Measurements from ENCODE around the gene DARS1.

Gene DARS1

DNA sequence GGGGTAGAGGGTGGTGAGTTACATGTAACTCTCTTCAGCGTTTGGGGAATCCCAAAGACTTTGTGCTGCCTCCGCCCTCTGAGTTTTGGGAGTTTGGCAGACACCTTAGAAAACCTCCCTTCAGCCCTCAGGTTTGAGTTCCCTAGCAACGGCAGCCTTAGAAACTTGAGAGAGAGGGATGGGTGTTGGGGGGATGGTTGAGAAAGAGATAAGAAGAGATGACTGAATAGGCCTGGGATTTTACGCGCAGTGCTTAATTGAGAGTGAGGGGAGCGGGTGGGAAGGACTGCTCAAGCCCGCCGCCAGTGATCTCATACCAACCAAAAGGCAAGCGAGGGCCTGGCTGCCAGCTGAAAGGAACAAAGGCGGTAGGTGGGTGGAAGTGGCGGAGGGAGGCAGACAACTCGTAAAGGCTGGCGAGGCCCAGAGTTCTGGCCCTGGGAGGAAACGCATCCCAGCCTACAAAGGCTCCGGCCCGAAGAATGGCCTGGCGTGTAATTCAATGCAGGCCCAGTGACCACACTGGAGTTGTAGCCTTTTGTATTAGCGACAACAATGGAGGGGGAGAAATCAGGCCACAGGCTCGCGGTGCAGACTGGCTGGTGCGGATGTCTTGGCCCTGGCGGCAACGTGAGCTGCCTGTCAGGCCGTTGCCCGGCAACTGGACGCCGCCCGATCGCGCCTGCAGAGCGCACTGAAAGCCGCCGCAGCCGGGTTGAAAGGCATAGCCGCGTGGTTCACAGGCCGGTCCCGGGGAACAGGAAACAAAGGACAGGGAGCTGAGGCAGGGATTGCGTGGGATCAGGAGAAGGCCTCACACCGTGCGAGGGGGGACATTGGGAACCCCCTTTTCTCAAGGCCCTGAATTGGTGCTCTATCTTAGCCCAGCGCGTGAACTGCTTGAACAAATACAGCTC is 39.9 kb upstream of the DARS1 start:
- Histone ChIP-seq H3K9ac (no peak overlapping the region), H3K27me3 (peaks cover 11% of the 10 kb centered on the region), H3K4me1 (peaks cover 8% of the 10 kb centered on the region), H3K36me3 (no peaks in the 10 kb centered on the region), H3K27ac (no peak overlapping the region), H3K4me2 (peak overlapping the region; percentile 20), H3K9me3 (0 out of 2 replicates have a peak, but pooled peaks cover 5% of the 10 kb centered on the region), H4K20me1 (no peaks in the 10 kb centered on the region), H3K4me3 (no peak overlapping the region)
- TF ChIP-seq Cebpa-rat (IDR thresholded peaks at IDR 0.05): no peak

DNA sequence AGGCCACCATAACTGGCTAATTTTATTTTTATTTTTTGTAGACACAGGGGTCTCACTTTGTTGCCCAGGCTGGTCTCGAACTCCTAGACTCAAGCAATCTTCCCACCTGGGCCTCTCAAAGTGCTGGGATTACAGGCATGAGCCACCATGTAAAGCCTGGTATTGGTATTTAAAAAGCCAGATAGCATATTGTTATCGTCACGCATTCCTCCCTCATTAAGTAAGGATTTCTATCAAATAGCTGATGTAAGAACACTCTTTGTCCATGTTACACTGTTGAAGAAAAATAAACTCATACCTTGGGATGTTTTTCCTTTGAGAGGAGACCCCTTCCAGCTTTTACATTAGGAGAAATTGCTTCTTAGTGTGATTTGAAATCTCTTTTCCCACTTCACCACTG is 39.2 kb upstream of the DARS1 start:
- TF ChIP-seq Cebpa-rat (IDR thresholded peaks at IDR 0.05): no peak
- peaks cover 13% of the 10 kb centered on the region for H3K4me1 ChIP-seq
- H3K9ac ChIP-seq: no peak overlapping the region
- H4K20me1 ChIP-seq: no peaks in the 10 kb centered on the region
- H3K27me3 ChIP-seq: peaks cover 11% of the 10 kb centered on the region
- H3K4me3 ChIP-seq: no peak overlapping the region
- H3K9me3 ChIP-seq: 0 out of 2 replicates have a peak, but pooled peaks cover 5% of the 10 kb centered on the region
- no peak overlapping the region for H3K27ac ChIP-seq
- H3K4me2 ChIP-seq: no peak overlapping the region
- no peaks in the 10 kb centered on the region for H3K36me3 ChIP-seq

DNA sequence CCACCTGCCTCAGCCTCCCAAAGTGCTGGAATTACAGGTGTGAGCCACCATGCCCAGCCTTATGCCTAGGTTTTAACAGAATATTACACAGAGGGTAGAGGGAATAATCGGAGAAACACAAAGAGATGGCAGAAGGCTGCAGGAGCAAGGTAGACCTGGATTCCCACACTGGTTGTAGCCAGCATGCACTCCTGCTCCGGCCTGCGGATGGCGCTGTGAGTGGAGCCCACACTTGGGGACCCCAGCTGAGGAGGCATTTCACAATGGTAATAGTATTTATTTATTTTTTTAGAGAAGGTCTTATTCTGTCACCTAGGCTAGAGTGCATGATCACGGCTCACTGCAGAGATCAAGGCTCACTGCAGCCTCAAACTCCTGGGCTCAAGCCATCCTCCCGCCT is 38.8 kb upstream of the DARS1 start:
- H3K4me2 ChIP-seq: no peak overlapping the region

DNA sequence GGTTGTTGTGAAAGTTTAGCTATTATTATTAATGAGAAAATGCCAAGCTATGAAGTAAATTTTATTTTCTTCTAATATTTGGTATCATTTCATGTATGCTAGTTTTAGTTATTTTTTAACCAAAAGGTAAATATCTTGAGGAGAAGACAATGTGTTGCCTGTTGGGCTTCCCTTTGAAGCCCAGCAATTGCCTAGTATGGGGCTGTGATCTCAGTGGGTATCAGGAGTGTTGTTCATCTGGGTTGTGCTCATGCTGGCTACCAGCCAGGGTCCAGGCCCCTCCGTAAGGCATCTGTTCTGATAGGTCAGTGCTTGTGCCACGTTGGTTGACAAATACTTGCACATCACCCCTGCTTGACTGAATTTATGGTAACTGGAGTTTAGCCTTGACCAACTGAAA is 38.0 kb upstream of the DARS1 start:
- Histone ChIP-seq H3K36me3 (no peaks in the 10 kb centered on the region), H3K27ac (no peak overlapping the region), H3K4me1 (peaks cover 24% of the 10 kb centered on the region)

More for the DNA sequence above, 38.8 kb upstream of the DARS1 start:
- H3K36me3 ChIP-seq: no peaks in the 10 kb centered on the region
- no peak overlapping the region for H3K4me3 ChIP-seq
- peaks cover 18% of the 10 kb centered on the region for H3K4me1 ChIP-seq
- no peaks in the 10 kb centered on the region for H4K20me1 ChIP-seq
- H3K9me3 ChIP-seq: 0 out of 2 replicates have a peak, but pooled peaks cover 5% of the 10 kb centered on the region
- no peak for TF ChIP-seq Cebpa-rat (IDR thresholded peaks at IDR 0.05)
- H3K27ac ChIP-seq: no peak overlapping the region
- peaks cover 11% of the 10 kb centered on the region for H3K27me3 ChIP-seq
- no peak overlapping the region for H3K9ac ChIP-seq

DNA sequence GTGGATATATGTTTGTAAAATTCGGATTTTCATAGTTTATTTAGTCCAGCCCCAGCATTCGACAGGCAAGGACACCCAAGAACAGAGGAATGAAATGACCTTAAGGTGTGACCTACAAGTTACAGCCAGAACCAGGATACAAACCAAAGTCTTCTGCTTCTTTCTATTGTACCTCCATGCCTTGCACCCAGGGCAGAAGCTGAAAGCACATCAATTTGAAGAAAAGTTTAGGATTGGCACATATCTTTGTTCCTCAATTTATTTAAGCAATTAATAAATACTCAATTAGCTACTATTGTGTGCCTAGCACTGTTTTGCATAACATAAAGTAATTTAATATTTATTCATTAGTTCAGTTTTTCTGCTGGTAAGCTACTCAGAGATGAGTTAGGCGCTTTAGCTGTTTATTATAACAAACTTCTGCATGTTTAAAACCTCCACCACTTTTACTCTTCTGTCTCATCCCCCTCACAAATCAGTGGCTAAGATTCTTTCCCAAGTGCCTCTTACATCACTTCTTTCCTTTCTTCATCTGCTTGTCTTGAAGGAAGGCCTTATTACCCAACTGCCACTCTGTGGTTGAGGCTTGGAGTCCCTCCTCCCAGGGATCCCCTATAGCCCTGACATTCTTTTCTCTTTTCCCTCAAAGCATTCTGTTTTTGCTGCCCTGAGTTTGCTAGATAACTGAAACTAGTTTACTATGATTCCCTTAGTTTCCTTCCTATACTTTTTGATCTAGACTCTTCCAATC is 37.1 kb upstream of the DARS1 start:
- no peak overlapping the region for H3K4me2 ChIP-seq
- H3K9ac ChIP-seq: no peak overlapping the region
- no peak for TF ChIP-seq Cebpa-rat (IDR thresholded peaks at IDR 0.05)
- H3K36me3 ChIP-seq: no peaks in the 10 kb centered on the region
- H3K9me3 ChIP-seq: 0 out of 2 replicates have a peak, but pooled peaks cover 5% of the 10 kb centered on the region
- no peaks in the 10 kb centered on the region for H4K20me1 ChIP-seq
- peaks cover 28% of the 10 kb centered on the region for H3K4me1 ChIP-seq
- no peak overlapping the region for H3K4me3 ChIP-seq
- no peak overlapping the region for H3K27ac ChIP-seq
- peaks cover 11% of the 10 kb centered on the region for H3K27me3 ChIP-seq

More for the DNA sequence above, 38.0 kb upstream of the DARS1 start:
- Histone ChIP-seq H3K9me3 (0 out of 2 replicates have a peak, but pooled peaks cover 5% of the 10 kb centered on the region), H3K4me2 (no peak overlapping the region), H3K4me3 (no peak overlapping the region), H4K20me1 (no peaks in the 10 kb centered on the region), H3K27me3 (peaks cover 11% of the 10 kb centered on the region), H3K9ac (no peak overlapping the region)
- TF ChIP-seq Cebpa-rat (IDR thresholded peaks at IDR 0.05): no peak

DNA sequence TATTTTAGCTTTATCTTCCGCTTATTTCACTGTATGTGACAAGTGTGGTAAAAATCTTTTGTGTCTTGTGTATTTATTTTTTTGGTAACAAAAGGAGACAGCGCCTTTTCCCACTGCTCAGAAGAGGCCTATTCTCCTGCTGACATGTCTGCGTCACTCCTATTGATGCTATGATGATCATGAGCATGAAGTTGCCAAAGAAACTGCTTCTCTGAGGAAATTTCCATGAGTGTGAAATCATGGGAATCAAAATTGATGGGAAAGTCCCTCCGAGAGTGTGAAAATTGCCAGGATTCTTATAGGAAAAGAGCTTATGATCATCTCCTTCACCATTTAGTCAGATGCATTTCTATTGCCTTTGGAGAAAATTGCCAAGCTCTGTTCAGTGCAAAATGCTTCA is 36.5 kb upstream of the DARS1 start:
- Histone ChIP-seq H3K9me3 (0 out of 2 replicates have a peak, but pooled peaks cover 5% of the 10 kb centered on the region), H3K36me3 (no peaks in the 10 kb centered on the region), H3K4me1 (peaks cover 28% of the 10 kb centered on the region), H3K27ac (no peak overlapping the region), H3K4me2 (no peak overlapping the region), H4K20me1 (no peaks in the 10 kb centered on the region), H3K4me3 (no peak overlapping the region), H3K27me3 (peaks cover 11% of the 10 kb centered on the region), H3K9ac (no peak overlapping the region)
- TF ChIP-seq Cebpa-rat (IDR thresholded peaks at IDR 0.05): no peak

DNA sequence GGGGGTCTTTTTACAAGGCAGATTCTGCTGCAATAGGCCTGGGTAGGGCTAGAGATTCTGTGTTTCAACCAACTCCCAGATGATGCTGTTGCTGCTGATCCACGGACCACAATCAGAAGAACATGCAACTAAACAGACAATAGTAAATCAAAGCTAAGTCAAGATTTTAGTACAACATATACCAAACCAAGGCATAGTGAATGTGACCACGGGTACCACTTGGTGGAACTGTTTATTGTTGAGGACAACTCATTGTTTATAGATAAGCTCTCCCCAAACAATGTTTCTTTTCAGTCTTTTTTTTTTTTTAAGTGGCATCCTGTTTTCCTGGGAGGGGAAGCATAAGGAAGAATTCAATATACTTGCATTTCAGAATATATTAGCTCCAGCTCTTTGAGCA is 36.0 kb upstream of the DARS1 start:
- Histone ChIP-seq H3K4me3 (no peak overlapping the region), H3K4me2 (no peak overlapping the region), H3K27ac (no peak overlapping the region), H3K27me3 (peaks cover 11% of the 10 kb centered on the region), H3K9me3 (0 out of 2 replicates have a peak, but pooled peaks cover 5% of the 10 kb centered on the region), H3K9ac (no peak overlapping the region), H4K20me1 (no peaks in the 10 kb centered on the region), H3K36me3 (no peaks in the 10 kb centered on the region), H3K4me1 (peaks cover 30% of the 10 kb centered on the region)
- TF ChIP-seq Cebpa-rat (IDR thresholded peaks at IDR 0.05): no peak

DNA sequence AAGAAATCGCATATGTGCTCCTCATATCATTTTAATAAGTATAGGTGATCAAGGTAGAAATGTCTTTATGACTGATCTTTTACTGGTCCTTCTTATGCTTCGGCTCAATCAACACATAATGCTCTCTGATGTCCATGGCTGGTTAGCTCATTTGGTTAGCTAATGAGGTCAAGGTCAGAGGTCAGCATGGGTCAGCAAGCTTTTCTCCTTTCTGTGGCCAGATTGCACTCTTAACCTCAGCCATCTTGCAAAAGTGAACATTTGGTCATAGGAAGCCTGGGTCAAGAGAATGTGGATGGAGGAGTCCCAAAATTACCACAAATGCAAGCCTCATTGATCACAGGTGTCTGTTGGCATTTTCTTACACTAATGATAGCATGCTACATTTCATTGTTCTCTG is 35.4 kb upstream of the DARS1 start:
- no peak for TF ChIP-seq Cebpa-rat (IDR thresholded peaks at IDR 0.05)
- H3K9ac ChIP-seq: no peak overlapping the region
- H3K27ac ChIP-seq: no peak overlapping the region
- H3K36me3 ChIP-seq: no peaks in the 10 kb centered on the region
- H3K4me3 ChIP-seq: no peak overlapping the region
- H4K20me1 ChIP-seq: no peaks in the 10 kb centered on the region
- peaks cover 36% of the 10 kb centered on the region for H3K4me1 ChIP-seq
- H3K27me3 ChIP-seq: peaks cover 8% of the 10 kb centered on the region
- H3K9me3 ChIP-seq: 0 out of 2 replicates have a peak, but pooled peaks cover 5% of the 10 kb centered on the region
- H3K4me2 ChIP-seq: no peak overlapping the region

DNA sequence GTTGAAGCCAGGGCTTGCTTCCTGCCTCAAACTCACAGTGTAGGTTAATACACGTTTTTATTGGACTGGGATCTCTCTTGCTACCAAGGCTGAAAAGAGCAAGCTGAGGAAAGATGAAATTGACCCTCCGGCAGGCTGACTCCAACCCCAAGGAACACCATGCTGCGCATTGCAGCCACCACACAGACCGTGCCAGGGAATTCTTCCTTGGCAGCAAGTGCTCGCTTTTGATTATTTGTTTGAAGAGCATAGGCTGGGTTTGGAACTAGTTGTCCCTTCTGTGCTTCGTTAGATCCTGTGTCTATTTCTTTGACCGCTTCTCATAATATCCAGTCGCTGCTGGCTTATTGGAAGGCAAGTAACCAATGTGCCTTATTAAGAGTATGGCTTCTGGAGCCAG is 34.4 kb upstream of the DARS1 start:
- no peak for TF ChIP-seq Cebpa-rat (IDR thresholded peaks at IDR 0.05)
- no peak overlapping the region for H3K27ac ChIP-seq
- H3K4me1 ChIP-seq: peaks cover 46% of the 10 kb centered on the region
- no peaks in the 10 kb centered on the region for H4K20me1 ChIP-seq
- no peaks in the 10 kb centered on the region for H3K27me3 ChIP-seq
- H3K9me3 ChIP-seq: no peaks in the 10 kb centered on the region
- no peak overlapping the region for H3K9ac ChIP-seq
- H3K4me2 ChIP-seq: peak overlapping the region; percentile 46
- no peaks in the 10 kb centered on the region for H3K36me3 ChIP-seq
- no peak overlapping the region for H3K4me3 ChIP-seq

DNA sequence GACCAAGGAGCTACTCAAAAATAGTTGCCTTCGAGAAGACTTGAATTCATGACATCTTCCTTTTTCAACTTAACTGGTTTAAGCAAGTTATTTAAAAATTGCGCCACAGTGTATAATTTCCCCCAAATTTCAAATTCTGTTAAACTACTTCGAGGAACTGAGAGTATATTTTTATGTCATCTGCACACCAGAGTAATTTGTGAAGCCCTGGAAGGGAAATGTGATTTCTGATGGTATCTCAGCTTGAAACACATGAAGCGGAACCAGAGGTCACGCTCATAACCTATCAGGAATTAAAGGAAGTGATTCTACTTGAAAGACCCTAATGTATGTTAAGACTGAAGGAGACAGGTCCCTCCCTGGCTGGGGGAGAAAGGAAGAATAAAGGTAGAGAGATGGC is 33.9 kb upstream of the DARS1 start:
- Histone ChIP-seq H3K9me3 (peaks cover 4% of the 10 kb centered on the region; the same call in 1 of the 2 replicates), H3K4me2 (peak overlapping the region; percentile 46), H3K36me3 (no peaks in the 10 kb centered on the region), H4K20me1 (no peaks in the 10 kb centered on the region), H3K4me1 (peaks cover 51% of the 10 kb centered on the region), H3K27ac (no peak overlapping the region), H3K9ac (no peak overlapping the region), H3K4me3 (no peak overlapping the region), H3K27me3 (no peaks in the 10 kb centered on the region)
- TF ChIP-seq Cebpa-rat (IDR thresholded peaks at IDR 0.05): no peak
